HG03064 (cell line): ENCODE data around the gene TBC1D25.
"Not testable (repeated sequence)": the region's sequence is repeated elsewhere in the genome, so short reads cannot be mapped to it uniquely, and the experiment has no call there.

Experiments
- ATAC-seq: cut with Tn5 transposase; IDR thresholded peaks from one replicate; pipeline ENCODE4 v1.9.1; 2021; ENCODE audit warnings: low read depth; ENCODE audit not compliant: unreplicated experiment

Gene TBC1D25

DNA sequence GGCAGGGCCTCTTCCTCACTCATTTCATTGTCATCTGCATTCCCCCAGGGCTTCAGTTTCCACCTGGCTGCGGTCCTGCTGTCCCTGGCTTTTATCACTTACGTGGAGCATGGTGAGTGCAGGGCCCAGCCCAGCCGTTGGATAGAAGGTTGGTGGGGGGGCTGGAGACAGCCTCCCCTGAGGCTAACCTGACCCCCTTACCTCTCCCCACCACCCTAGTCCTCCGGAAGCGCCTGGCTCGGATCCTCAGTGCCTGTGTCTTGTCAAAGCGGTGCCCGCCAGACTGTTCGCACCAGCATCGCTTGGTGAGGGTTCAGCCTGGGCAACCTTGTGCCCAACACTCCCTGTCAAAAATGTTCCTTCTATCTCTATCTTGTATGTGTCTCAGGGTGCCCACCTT is 23.7 kb upstream of the TBC1D25 start:
- ATAC-seq = no peak

DNA sequence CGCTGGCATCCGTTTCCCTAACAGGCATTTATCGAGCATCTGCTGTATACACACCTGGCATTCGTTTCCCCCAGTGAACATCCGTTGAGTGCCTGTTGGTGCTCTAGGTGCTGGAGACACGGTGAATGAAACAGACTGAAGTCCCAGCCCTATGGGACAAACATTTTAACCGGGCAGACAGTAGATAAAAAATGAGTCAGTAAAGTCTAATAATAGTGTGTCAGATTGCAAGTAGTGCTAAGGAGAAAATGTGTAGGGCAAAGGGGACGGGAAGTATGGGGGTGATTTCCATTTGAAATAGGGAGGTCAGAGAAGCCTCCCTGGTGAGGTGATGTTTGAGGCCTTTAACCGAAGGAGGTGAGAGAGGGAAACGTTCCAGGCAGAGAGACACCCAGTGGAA is 23.2 kb upstream of the TBC1D25 start:
- ATAC-seq = no peak

DNA sequence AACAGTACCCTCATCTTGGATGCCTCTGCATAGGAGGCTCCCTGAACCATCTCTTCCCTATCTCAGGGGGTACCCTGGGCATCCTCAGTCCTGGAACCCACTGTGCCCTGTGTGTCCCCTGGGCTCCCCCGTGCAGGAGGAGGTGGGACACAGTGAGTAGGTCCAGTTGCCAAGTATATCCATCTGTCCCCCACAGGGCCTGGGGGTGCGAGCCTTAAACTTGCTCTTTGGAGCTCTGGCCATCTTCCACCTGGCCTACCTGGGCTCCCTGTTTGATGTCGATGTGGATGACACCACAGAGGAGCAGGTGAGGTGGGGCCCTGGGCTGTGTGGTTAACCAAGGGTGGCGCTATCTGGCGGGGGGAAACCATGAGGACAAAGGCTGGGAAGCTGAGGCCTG is 22.5 kb upstream of the TBC1D25 start:
- ATAC-seq = no peak

GRCh38 chrX:48519481-48519880 is 20.0 kb upstream of the TBC1D25 start:
- not testable (repeated sequence) for ATAC-seq

DNA sequence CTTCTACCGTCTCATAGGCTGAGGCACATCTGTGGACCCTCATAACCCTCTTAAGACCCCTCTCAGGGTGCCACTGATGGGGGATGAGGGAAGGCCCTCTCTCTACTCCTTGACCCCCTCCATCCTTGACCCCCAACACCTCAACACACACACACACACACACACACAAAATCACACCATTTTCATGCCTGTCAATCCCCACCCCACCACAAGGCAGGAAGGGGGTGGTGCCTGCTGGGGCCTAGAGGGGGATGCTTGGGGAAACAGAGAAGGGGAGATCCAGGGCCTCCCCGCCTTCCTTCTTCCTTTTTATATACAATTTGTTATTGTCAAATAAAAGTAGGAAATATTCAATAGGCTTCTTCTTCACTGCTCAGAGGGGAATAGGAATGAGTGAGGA is 19.1 kb upstream of the TBC1D25 start:
- no peak for ATAC-seq

- ATAC-seq = no peak
Observed at GRCh38 chrX:48520976-48521352, 18.6 kb upstream of the TBC1D25 start.

DNA sequence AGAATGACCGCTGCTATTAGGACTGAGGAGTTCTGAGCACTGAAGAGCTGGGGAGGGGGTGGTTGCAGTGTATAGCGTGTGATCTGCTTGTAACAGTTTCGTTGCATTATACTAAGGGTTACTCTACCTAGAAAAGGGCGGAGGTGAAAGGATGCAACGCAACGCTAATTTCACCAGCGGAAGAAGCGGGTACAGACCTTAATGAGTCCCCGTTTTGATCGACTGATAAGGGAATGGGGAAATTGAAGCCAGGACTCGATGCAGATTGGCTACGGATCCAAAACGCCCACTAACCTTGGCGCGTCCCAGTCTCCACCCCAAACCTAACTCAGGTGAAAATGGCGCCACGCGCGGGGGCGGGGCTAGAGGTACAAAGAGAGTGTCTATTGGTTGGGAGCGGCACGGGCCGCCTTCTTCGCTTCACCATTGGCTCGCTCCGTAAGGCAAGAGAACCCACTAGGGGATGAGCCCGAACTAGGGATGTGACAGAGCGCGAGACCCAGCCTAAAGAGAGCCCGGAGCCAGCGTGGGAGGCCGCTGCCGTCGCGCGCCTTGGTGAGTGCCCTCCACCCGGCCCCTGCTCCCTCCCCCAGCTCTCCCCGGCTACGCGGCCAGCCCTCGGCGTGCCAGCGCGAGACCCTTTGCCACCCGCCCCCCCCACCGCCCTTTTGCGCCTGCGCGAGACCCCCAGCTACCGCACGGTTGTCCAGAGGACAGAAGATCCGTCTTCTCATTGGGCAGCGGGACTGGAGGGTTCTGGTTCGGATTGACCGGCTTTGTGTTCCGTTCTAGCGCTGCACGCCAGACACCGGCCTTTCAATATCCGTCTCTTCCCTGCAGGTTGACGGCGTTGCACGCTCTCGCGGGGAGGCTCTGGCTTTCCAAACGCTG is 17.9 kb upstream of the TBC1D25 start, which contains the start of gene EBP:
TSS of gene EBP (plus strand) at position 456 of the 891 bp plus-strand sequence. CDS start 1,964 bp downstream, outside the sequence.
- peak; percentile 90 for ATAC-seq

GRCh38 chrX:48522291-48522690 is 17.2 kb upstream of the TBC1D25 start:
- no peak for ATAC-seq

- no peak for ATAC-seq
Observed at GRCh38 chrX:48523682-48524081, 15.8 kb upstream of the TBC1D25 start.

- not testable (repeated sequence) for ATAC-seq
Observed at GRCh38 chrX:48525853-48526252, 13.7 kb upstream of the TBC1D25 start.

DNA sequence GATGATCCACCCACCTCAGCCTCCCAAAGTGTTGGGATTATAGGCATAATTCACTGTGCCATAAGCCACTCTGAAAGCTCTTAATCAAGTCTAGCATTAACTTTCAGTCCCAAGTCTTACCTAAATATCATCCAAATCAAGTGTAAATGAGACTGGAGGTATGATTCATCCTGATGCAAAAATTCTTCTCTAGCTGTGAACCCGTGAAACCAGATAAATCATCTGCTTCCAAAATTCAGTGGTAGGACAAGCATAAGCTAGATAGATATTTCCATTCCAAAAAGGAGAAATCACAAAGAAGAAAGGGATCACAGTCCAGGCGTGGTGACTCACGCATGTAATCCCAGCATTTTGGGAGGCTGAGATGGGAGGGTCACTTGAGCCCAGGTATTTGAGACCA is 8.8 kb upstream of the TBC1D25 start:
- no peak for ATAC-seq

DNA sequence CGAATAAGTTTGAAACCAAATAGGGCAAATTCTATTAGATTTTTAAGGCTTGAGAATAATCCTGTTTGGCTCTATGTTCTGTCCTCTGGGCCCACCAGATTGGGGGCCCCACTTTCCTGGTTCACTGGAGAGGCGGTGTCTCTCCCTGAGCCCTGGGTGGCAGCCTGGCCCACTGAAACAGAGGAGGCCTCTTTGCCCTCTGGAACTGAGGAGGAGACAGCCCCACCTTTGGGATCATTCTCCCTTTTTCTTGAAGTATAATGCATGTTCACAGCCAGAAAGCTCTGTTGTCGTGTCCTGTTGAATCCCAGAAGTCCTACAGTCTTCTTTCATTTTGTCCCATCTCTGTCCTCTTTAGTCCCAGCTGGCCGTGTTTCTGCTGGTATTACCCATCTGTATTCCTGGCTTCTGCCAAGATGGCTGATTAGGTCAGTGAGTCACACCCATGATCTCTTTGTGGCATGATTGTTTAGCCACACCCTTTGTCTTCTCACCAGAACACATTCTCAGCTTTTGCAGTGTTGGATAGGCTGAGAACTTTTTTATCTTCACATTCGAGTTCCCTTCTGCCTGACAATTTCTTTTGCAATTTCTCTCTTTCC is 8.1 kb upstream of the TBC1D25 start:
- no peak for ATAC-seq

DNA sequence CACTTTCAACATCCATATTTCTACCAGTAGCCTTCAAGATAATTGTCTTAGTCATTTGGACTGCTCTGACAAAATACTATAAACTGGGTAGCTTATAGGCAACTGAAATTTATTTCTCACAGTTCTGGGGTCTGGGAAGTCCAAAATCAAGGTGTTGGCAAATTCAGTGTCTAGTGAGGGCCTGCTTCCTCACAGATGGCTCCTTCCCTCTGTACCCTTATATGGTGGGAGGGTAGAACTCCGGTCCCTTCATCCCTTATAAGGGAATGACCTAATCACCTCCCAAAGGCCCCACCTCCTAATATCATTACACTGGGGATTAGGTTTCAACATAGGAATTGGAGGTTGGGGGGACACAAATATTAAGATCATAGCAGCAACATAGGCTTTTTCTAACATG is 7.4 kb upstream of the TBC1D25 start:
- ATAC-seq = no peak

DNA sequence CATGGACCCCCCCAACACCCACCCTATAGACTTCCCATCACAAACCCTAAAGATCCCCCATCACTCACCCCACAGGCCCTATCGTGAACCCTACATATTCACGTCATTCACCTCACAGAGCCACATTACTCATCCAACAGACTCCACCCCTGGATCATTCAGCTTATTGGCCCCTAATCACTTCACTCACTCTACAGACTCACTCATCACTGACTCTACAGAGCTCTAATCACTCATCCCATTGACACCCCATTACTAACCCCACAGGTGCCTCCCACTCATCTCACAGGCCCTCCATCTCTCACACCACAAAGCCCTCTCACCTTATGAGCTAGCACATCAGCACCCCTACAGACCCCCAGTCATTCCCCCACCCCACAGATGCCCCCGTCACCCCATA is 6.3 kb upstream of the TBC1D25 start:
- no peak for ATAC-seq

DNA sequence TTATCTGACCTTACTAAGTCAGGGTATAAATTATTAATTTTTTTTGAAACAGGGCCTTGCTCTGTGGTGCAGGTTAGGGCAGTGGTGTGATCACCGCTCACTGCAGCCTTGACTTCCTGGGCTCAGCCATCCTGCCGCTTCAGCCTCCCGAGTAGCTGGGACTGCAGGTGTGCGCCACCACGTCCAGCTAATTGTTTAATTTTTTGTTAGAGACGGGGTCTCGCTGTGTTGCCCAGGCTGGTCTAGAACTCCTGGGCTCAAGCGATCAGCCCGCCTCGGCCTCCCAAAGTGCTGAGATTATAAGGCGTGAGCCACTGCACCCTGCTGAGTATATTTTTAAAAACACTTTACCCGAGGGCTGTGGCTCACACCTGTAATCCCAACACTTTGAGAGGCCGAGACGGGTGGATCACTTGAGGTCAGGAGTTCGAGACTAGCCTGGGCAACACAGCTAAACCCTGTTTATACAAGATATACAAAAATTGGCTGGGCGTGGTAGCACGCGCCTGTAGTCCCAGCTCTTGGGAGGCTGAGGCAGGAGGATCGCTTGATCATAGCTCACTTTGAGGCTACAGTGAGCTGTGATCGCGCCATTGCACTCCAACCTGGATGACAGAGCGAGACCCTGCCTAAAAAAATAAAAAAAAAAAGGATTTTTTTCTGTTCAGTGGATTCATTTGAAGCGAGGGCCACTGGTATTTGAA is 721 bp upstream of the TBC1D25 start:
- no peak for ATAC-seq

GRCh38 chrX:48540028-48540375 is 488 bp downstream of the TBC1D25 start:
- peak; percentile 35 for ATAC-seq

GRCh38 chrX:48540480-48540879 is 966 bp downstream of the TBC1D25 start:
- ATAC-seq = no peak

DNA sequence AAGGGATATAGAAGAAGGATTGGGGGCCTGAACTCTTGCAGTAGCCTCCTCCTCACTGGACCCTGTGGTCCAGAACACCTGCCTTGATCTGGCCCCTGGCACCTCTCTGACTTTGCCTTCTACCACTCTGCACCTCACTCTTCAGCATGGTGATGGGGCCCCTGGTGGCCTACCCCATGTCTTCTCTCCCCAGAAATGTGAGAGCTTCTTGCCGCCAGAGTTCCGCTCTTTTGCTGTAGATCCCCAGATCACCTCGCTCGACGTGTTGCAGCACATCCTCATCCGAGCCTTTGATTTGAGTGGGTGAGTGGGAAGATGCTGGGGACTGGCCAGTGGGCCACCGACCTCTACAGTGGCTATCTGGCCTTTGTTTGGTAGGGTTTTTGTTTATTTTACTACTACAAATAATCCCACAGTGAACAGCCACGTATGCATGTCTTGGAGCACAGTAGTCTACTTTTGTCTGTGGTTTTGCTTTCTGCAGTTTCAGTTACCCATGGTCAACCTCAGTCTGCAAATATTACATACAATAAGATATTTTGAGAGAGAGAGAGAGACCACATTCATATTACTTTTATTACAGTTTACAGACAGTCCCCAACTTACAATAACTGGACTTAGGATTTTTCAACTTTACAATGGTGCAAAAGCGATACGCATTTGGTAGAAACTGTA is 1.8 kb downstream of the TBC1D25 start:
- no peak for ATAC-seq

GRCh38 chrX:48548871-48549270 is 9.4 kb downstream of the TBC1D25 start:
- no peak for ATAC-seq

DNA sequence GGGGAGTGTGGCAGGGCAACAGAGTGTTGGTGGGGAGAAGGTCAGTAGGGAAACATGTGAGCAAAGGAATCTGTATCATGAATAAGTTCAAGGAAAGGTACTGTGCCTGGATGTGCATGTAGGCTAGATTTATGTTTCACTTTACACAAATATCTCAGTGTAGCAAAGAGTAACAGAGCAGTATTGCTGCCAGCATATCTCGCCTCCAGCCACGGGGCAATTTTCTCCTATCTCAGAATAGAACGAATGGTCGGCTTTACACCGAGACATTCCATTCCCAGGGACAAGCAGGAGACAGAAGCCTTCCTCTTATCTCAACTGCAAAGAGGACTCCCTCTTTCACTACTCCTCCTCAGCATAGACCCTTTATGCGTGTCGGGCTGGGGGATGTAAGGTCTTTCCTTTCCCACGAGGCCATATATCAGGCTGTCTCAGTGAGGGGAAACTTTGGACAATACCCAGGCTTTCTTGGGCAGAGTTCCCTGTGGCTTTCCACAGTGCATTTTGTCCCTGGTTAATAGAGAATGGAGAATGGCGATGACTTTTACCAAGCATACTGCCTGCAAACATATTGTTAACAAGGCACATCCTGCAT is 16.3 kb downstream of the TBC1D25 start:
- not testable (repeated sequence) for ATAC-seq

GRCh38 chrX:48558271-48558670 is 18.8 kb downstream of the TBC1D25 start:
- no peak for ATAC-seq
